H1 (cell line): Measurements from ENCODE around the gene KIAA1671. TPM values are rescaled to one million over a fixed set of nuclear protein-coding genes. Genes with fewer than 3 reads are reported as not detected.

ENCODE experiments used
- CBX8 ChIP-seq: fragments of 300-800, 300-1000 bp; sonication (generic); IDR thresholded peaks from 2 replicates; pipeline ENCODE4 v1.7.1; 2016; ENCODE audit warnings: low read depth, low read length, borderline replicate concordance
- CHD7 ChIP-seq: fragments of 300-600 bp; sonication (generic); IDR thresholded peaks from 2 replicates; pipeline ENCODE4 v1.7.1; 2012; ENCODE audit warnings: low read length, moderate library complexity, mild to moderate bottlenecking, inconsistent platforms; ENCODE audit not compliant: insufficient replicate concordance
- FOSL1 ChIP-seq: IDR thresholded peaks from 2 replicates; pipeline ENCODE4 v1.6.1; 2011; ENCODE audit warnings: mild to moderate bottlenecking, low read depth, low read length, moderate library complexity; ENCODE audit not compliant: insufficient read depth
- HDAC6 ChIP-seq: IDR thresholded peaks from one replicate; pipeline ENCODE4 v1.7.1; 2012; ENCODE audit warnings: low read depth, mild to moderate bottlenecking, inconsistent platforms, low read length, moderate library complexity
- KDM4A ChIP-seq: IDR thresholded peaks from one replicate; pipeline ENCODE4 v1.7.1; 2012; ENCODE audit warnings: low read depth, mild to moderate bottlenecking, moderate library complexity, low read length, inconsistent platforms; ENCODE audit not compliant: severe bottlenecking
- PHF8 ChIP-seq: fragments of 200-600 bp; sonication (generic); conservative IDR thresholded peaks from 2 replicates; pipeline ENCODE4 v1.7.1; 2012; ENCODE audit warnings: low read depth, mild to moderate bottlenecking, inconsistent platforms, low read length, moderate library complexity
- RAD21 ChIP-seq, 2 experiments: IDR thresholded peaks in 1 of 2; conservative IDR thresholded peaks in 1 of 2; 2 replicates each; pipeline ENCODE4 v1.6.1; 2011; ENCODE audit warnings: low read depth in 2 of 2, low read length in 2 of 2, improper control_type of control experiment in 1 of 2, inconsistent platforms in 1 of 2, mild to moderate bottlenecking in 1 of 2, moderate library complexity in 1 of 2
- RBBP5 ChIP-seq: IDR thresholded peaks from 2 replicates; pipeline ENCODE4 v1.7.1; 2012; ENCODE audit warnings: low read depth, mild to moderate bottlenecking, inconsistent platforms, low read length, moderate library complexity, borderline replicate concordance
- polyA plus RNA-seq, 7 experiments: library from polyadenylated mRNA; depleted of rRNA in 3 of 7; stranded (reverse) in 5 of 7; unstranded in 2 of 7; fragments of >200 nt in 5 of 7; fragments of 200-250 nt in 2 of 7; gene quantifications; 1 replicate in 5 of 7; 2 replicates in 1 of 7; 4 replicates in 1 of 7; pipeline versions ENCODE4 v1.2.1 to v1.2.3, GENCODE V29; 2011 to 2013; ENCODE audit warnings: missing spikeins in 2 of 7, mixed read lengths in 2 of 7
- total RNA-seq: library from RNA; stranded (reverse); fragmentation: NEBNext Ultra II Directional; extraction: Animal tissue kit (Norgen Biotek cat#: 25700); gene quantifications from 2 replicates; pipeline ENCODE4 v1.2.1, GENCODE V29; 2021

KIAA1671 gene
- total and polyA plus RNA-seq, 2 of the 8 experiments (the other 6 are each of a cell fraction or from before 2014, with no cell fraction given): 6.4 to 23.9 TPM

- no peak for TF ChIP-seq CHD7
- TF ChIP-seq CBX8: no peak
- TF ChIP-seq KDM4A: no peak
- no peak for TF ChIP-seq RAD21 (IDR thresholded peaks at IDR 0.05 in 1 of 2, conservative IDR thresholded peaks at IDR 0.05 in 1 of 2; ENCODE audit: low read depth in 2 of 2, low read length in 2 of 2)
- TF ChIP-seq FOSL1: no peak
- no peak for TF ChIP-seq PHF8
- no peak for TF ChIP-seq RBBP5
- no peak for TF ChIP-seq HDAC6
Observed at GRCh38 chr22:25025491-25026400, 73.2 kb downstream of the KIAA1671 start (continued).
